Measurements from ENCODE around the gene PTPN5. TPM values are rescaled to one million over a fixed set of nuclear protein-coding genes. Genes with fewer than 3 reads are reported as not detected.

The PTPN5 gene
- total RNA-seq, 2 donors from 2014 or later, result 0.77 to 4.8 TPM

DNA sequence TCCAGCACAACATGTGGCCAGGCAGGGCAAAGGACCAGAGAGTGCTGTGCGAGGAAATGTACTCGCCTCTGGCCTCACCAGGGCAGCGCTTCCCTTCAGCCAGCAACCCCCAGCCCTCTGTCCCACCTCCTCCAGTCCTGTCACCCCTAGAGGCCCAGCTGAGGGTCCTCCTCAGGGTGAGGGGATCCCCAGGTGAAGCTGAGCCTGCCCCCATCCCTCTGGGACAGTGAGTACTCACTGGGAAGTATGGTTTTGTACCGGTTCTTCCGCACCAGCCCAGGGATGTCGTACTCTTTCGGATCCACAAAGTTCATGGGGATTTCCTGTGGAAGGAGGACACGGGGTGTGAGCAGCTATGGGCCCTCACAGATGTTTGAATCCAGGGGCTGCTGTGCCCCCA, 54.0 kb downstream of the PTPN5 start:
- intact Hi-C loops (cut with DNase I), result loop anchor here (10.0 kb wide), 1 partner anchor 623 kb away; no protein-coding TSS in a partner anchor

DNA sequence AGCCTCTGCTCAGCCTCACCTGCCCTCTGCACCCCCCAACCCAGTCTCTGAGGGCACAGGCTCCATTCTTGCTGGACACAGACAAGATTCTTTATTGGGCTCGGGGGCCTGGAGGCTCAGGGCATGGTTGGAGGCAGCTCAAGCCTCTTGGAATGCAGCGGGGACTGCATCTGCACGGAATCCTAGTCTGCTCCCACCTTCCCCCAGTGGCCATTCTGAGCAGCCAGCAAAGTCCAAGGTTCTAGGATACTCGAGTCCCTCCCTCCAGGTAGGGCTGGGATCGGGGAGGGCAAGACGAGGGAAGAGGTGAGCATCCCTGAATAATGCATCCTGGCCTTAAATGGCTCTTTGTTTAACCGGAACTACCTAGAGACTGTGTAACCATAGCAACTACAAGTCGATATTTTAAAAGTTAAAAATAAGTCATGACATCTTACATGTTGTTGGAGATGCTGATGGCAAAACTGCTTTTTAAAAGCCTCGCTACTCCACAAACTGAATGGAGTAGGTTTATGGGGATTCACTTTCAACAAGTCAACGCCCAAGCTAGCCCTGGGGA, 54.9 kb downstream of the PTPN5 start:
- Histone ChIP-seq H3K9me3 (no peaks in the 10 kb centered on the region), H3K4me1 (replicated peaks) (no peaks in the 10 kb centered on the region), H3K4me3 (no peak overlapping the region), H3K27ac (no peak overlapping the region), H3K27me3 (replicated peaks; ENCODE audit: insufficient read depth) (no peaks in the 10 kb centered on the region), H3K36me3 (no peaks in the 10 kb centered on the region)
- TF ChIP-seq POLR2AphosphoS5 (IDR thresholded peaks at IDR 0.05) (no peak), POLR2A (IDR thresholded peaks at IDR 0.05) (no peak)
- TF ChIP-seq, protein P1, sequence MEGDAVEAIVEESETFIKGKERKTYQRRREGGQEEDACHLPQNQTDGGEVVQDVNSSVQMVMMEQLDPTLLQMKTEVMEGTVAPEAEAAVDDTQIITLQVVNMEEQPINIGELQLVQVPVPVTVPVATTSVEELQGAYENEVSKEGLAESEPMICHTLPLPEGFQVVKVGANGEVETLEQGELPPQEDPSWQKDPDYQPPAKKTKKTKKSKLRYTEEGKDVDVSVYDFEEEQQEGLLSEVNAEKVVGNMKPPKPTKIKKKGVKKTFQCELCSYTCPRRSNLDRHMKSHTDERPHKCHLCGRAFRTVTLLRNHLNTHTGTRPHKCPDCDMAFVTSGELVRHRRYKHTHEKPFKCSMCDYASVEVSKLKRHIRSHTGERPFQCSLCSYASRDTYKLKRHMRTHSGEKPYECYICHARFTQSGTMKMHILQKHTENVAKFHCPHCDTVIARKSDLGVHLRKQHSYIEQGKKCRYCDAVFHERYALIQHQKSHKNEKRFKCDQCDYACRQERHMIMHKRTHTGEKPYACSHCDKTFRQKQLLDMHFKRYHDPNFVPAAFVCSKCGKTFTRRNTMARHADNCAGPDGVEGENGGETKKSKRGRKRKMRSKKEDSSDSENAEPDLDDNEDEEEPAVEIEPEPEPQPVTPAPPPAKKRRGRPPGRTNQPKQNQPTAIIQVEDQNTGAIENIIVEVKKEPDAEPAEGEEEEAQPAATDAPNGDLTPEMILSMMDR (IDR thresholded peaks at IDR 0.05), result no peak
- intact Hi-C loops (cut with DNase I), result loop anchor here (10.0 kb wide), 1 partner anchor 622 kb away; no protein-coding TSS in a partner anchor
- DNase-seq (ENCODE audit: low spot score), result no peak
- WGBS, result 66% methylated on average over 10 of the region's 10 CpGs

More for the DNA sequence above, 54.0 kb downstream of the PTPN5 start:
- 88% methylated on average over 8 of the region's 8 CpGs for WGBS
- Histone ChIP-seq H3K9me3 (no peaks in the 10 kb centered on the region), H3K27me3 (replicated peaks; ENCODE audit: insufficient read depth) (no peaks in the 10 kb centered on the region), H3K36me3 (no peaks in the 10 kb centered on the region), H3K4me1 (replicated peaks) (no peaks in the 10 kb centered on the region), H3K4me3 (no peak overlapping the region), H3K27ac (no peak overlapping the region)
- TF ChIP-seq POLR2AphosphoS5 (IDR thresholded peaks at IDR 0.05) (no peak), POLR2A (IDR thresholded peaks at IDR 0.05) (no peak)
- TF ChIP-seq, protein P1 (IDR thresholded peaks at IDR 0.05), result no peak
- no peak for DNase-seq (ENCODE audit: low spot score)

DNA sequence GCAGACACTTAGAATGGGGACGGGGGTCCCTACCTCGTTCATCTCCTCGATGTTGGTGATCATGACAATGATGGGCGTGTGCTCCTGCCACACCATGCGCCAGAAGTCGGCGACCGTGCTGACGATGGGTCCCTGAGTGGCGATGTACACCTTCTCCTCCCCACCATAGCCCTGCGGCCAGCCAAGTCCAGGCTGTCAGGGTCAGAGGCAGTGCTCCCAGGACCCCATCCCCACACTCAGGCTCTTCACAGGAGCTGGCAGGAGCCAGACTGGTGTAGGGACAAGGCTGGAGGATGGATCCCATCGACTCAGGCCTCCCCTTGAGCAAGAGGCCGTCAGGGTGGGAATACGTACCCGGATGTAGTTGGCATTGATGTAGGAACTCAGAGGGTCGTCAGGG, 58.4 kb downstream of the PTPN5 start:
- H3K36me3 ChIP-seq, result no peaks in the 10 kb centered on the region
- TF ChIP-seq, protein P1 (IDR thresholded peaks at IDR 0.05), result no peak
- no peak for TF ChIP-seq POLR2AphosphoS5 (IDR thresholded peaks at IDR 0.05)
- no peak for TF ChIP-seq POLR2A (IDR thresholded peaks at IDR 0.05)
- H3K4me3 ChIP-seq, result no peak overlapping the region
- DNase-seq (ENCODE audit: low spot score), result no peak
- intact Hi-C loops (cut with DNase I), result loop anchor here (5.0 to 10.0 kb wide), 2 partner anchors 146 to 618 kb away; partner anchors contain the start of gene UEVLD
- H3K27ac ChIP-seq, result no peak overlapping the region
- H3K27me3 ChIP-seq (replicated peaks; ENCODE audit: insufficient read depth), result no peaks in the 10 kb centered on the region
- WGBS, result 81% methylated on average over 16 of the region's 16 CpGs
- H3K9me3 ChIP-seq, result no peaks in the 10 kb centered on the region
- H3K4me1 ChIP-seq (replicated peaks), result no peaks in the 10 kb centered on the region

DNA sequence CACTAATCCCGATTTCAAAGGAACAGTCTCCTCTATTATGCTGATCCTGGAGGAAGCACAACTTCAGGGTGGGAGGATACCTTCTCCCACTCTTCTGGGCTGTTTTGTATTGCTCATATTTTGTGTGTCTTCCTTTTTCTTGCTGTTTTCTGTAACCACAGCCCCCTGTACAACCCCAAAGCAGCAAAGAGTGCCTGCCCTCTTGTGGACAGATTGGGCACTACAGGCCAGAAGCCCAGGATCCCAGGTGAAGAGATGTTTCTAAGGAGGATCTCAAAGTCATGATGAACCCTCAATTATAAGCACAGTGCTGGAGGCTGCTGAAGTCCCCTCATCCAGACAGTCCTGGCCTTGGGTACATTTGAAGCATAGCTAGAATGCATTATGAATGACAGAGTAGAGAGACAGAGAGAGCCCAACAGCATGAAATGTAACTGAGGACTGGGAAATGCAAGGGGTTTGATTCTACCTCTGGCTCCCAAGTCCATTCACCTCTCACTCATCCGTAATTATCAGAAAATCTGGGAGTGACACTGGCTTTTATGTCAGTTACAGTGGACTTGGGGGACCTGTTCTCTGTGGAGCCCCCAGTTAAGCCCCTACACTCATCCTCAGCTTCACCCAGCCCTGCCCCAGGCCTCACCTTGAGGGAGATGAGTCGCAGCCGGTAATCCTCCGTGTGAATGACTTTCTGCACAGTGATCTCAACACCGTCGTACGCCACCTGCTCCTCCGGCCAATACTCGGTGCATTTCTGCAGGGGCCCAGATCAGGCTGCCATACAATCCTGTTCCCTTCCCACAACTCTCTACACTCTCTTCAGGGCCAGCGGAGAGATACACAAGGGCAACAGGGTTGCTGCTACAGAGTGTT, 59.4 kb downstream of the PTPN5 start:
- intact Hi-C loops (cut with DNase I), result loop anchor here (5.0 to 10.0 kb wide), 2 partner anchors 145 to 617 kb away; partner anchors contain the start of gene UEVLD
- Histone ChIP-seq H3K4me1 (replicated peaks) (no peaks in the 10 kb centered on the region), H3K4me3 (no peak overlapping the region), H3K27ac (no peak overlapping the region), H3K9me3 (no peaks in the 10 kb centered on the region), H3K27me3 (replicated peaks; ENCODE audit: insufficient read depth) (no peaks in the 10 kb centered on the region), H3K36me3 (no peaks in the 10 kb centered on the region)
- no peak for TF ChIP-seq POLR2AphosphoS5 (IDR thresholded peaks at IDR 0.05)
- TF ChIP-seq, protein P1 (IDR thresholded peaks at IDR 0.05), result peak; percentile 80 to 94 (median 84)
- 77% methylated on average over 11 of the region's 11 CpGs for WGBS
- peak; percentile 41 for DNase-seq (ENCODE audit: low spot score)

Data from prostate gland (tissue), 2 donors.